Activated naive CD8-positive, alpha-beta T cell treated with anti-CD3 and anti-CD28 coated beads, Interleukin-2, amount 50 U/mL, for 24 hours (primary cell): ENCODE measurements around the gene ACCSL.

Experiments used
- ATAC-seq: fragments of 150-1000 bp; cut with Tn5 transposase; one replicate; pipeline ENCODE4 v1.10.0; 2021
- DNase-seq: peaks from one replicate; pipeline ENCODE4 v3.0.0; 2021
- H3K27ac Mint-ChIP-seq: one replicate; pipeline ENCODE4 v1.8.0; 2021; ENCODE audit warnings: mild to moderate bottlenecking, mixed read lengths
- H3K27me3 Mint-ChIP-seq: one replicate; pipeline ENCODE4 v1.8.0; 2021; ENCODE audit warnings: mixed read lengths
- H3K36me3 Mint-ChIP-seq: one replicate; pipeline ENCODE4 v1.8.0; 2021; ENCODE audit warnings: low read depth, mixed read lengths
- H3K4me1 Mint-ChIP-seq: one replicate; pipeline ENCODE4 v1.8.0; 2021; ENCODE audit warnings: mixed read lengths
- H3K4me3 Mint-ChIP-seq: one replicate; pipeline ENCODE4 v1.8.0; 2021; ENCODE audit warnings: mild to moderate bottlenecking, moderate library complexity, mixed read lengths
- H3K9me3 Mint-ChIP-seq: one replicate; pipeline ENCODE4 v1.8.0; 2021; ENCODE audit warnings: mixed read lengths

The ACCSL gene

DNA sequence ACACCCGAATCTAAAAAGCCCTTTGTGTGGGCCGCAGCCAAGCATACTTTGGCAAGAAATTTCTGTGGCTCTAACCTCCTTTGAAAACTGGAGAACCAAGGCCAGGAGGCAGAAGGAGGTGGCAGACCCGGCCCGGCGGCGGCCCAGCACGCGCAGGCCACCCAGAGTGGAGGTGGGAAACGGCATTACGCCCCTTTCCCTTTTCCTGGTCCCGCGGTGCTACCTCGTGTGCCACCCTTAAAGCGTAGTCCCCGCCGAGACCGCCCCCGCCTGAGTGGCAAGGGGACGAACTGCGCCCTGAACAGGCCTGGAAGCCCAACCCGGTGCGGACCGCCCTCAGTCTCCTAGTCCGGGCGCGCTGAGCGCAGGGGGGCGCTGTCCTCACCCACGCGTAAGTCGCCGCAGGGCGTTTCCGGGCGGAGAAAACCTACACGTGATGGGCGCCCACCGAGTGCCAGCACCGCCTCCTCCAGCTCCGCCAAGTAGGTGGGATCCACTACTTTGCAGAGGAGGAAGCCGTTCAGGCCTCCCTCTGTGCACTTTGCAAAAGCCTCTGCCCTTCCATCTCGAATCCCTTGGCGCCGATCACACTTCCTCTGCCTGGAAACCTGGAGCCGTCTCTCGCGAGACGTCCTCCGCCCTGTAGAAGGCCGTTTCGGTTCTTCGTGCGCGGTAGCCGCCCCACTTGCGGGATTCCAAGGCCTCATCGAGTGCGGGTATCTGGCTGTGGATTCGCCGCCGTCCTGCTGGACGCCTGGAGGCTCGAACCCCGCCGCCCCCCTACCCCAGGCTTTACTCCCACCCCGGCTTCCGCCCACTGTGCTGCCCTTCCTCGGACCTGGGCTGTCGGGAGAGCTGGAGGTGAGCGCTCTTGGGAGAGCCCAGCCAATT, 18.3 kb downstream of the ACCSL start, which contains the start of gene ACCS:
TSS of gene ACCS (plus strand) at position 430 of the 891 bp plus-strand sequence. CDS start 1,358 bp downstream, outside the sequence.
- no peaks in the 10 kb centered on the region for H3K9me3 Mint-ChIP-seq
- peaks cover 24% of the 10 kb centered on the region for H3K4me1 Mint-ChIP-seq
- peak within 1 kb of the TSS; percentile 87 for H3K27ac Mint-ChIP-seq
- peak within 1 kb of the TSS; percentile 81 for H3K4me3 Mint-ChIP-seq
- ATAC-seq: peak; percentile 96
- H3K27me3 Mint-ChIP-seq: no peaks in the 10 kb centered on the region
- peak; percentile 88 for DNase-seq
- H3K36me3 Mint-ChIP-seq: no peaks in the 10 kb centered on the region

GRCh38 chr11:44066732-44067141, 19.0 kb downstream of the ACCSL start:
- no peak for ATAC-seq
- Mint-ChIP-seq H3K9me3 (no peaks in the 10 kb centered on the region), H3K36me3 (no peaks in the 10 kb centered on the region), H3K27me3 (no peaks in the 10 kb centered on the region), H3K27ac (peak overlapping the region; percentile 87), H3K4me3 (peak overlapping the region; percentile 81), H3K4me1 (peaks cover 24% of the 10 kb centered on the region)
- DNase-seq: no peak

GRCh38 chr11:44067266-44067665, 19.5 kb downstream of the ACCSL start:
- Mint-ChIP-seq H3K27ac (no peak overlapping the region), H3K27me3 (no peaks in the 10 kb centered on the region), H3K9me3 (no peaks in the 10 kb centered on the region), H3K36me3 (no peaks in the 10 kb centered on the region), H3K4me1 (peaks cover 24% of the 10 kb centered on the region), H3K4me3 (peak overlapping the region; percentile 81)
- no peak for DNase-seq
- no peak for ATAC-seq

DNA sequence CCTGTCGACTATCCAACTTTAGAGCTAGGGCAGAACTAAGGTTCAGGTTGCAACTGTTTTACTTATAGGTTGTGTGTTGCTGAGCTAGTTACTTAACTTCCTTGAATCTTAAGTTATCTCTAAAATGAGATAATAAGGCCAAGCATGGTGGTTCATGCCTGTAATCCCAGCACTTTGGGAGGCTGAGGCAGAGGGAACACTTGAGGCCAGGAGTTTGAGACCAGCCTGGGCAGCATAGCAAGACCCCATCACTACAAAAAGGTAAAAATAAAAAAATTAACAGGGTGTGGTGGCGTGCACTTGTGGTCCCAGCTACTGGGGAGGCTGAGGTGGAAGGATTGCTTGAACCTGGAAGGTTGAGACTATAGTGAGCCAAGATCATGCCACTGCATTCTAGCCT, 20.4 kb downstream of the ACCSL start:
- Mint-ChIP-seq H3K27me3 (no peaks in the 10 kb centered on the region), H3K27ac (no peak overlapping the region), H3K4me3 (no peak overlapping the region), H3K9me3 (no peaks in the 10 kb centered on the region), H3K36me3 (no peaks in the 10 kb centered on the region), H3K4me1 (peaks cover 24% of the 10 kb centered on the region)
- DNase-seq: no peak
- ATAC-seq: no peak

DNA sequence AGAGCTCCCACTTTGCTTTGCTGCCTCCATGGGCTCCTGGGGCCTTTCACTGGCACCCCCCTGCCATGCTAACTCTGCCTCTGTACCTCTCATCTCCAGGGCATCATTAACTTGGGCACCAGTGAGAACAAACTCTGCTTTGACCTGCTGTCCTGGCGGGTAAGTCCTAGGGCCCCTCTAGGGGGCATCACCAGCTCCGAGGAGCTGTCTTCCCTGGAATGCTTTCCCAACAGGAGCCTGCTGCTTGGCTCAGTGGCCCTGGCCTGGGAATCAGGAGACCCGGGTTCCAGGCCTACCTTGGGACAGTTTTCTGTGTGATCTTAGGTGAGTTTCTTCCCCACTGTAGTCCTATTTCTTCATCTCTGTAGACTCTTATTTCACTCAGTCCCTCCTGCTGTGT, 23.4 kb downstream of the ACCSL start:
- no peaks in the 10 kb centered on the region for H3K36me3 Mint-ChIP-seq
- ATAC-seq: no peak
- no peaks in the 10 kb centered on the region for H3K9me3 Mint-ChIP-seq
- H3K27me3 Mint-ChIP-seq: no peaks in the 10 kb centered on the region
- no peak for DNase-seq
- no peak overlapping the region for H3K27ac Mint-ChIP-seq
- H3K4me1 Mint-ChIP-seq: peaks cover 11% of the 10 kb centered on the region
- H3K4me3 Mint-ChIP-seq: no peak overlapping the region

- DNase-seq (no peak), ATAC-seq (no peak)
- H3K27ac Mint-ChIP-seq: no peak overlapping the region
- peaks cover 4% of the 10 kb centered on the region for H3K36me3 Mint-ChIP-seq
- no peaks in the 10 kb centered on the region for H3K9me3 Mint-ChIP-seq
- H3K4me1 Mint-ChIP-seq: no peaks in the 10 kb centered on the region
- H3K4me3 Mint-ChIP-seq: no peak overlapping the region
- H3K27me3 Mint-ChIP-seq: no peaks in the 10 kb centered on the region
These were observed 25.2 kb downstream of the ACCSL start for GRCh38 chr11:44072757-44073658.

DNA sequence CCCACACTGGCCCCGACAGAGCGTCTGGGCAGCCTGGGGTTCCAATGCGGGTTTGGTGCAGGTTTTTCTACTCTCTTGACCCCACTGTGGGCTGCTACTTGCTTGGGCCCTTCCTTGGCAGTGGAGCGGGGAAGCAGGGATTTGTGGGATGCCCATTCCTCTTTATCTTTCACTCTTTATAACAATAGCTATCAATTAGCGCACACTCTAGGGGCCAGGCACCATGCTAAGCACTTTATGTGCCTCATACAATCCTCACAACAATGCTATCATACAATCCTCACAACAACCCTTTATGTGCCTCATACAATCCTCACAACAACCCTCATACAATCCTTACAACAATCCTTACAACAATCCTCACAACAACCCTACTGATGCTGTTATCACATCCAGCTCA, 31.0 kb downstream of the ACCSL start:
- no peaks in the 10 kb centered on the region for H3K9me3 Mint-ChIP-seq
- no peaks in the 10 kb centered on the region for H3K4me1 Mint-ChIP-seq
- DNase-seq (no peak), ATAC-seq (no peak)
- peaks cover 6% of the 10 kb centered on the region for H3K36me3 Mint-ChIP-seq
- H3K27me3 Mint-ChIP-seq: no peaks in the 10 kb centered on the region
- H3K4me3 Mint-ChIP-seq: no peak overlapping the region
- H3K27ac Mint-ChIP-seq: no peak overlapping the region

DNA sequence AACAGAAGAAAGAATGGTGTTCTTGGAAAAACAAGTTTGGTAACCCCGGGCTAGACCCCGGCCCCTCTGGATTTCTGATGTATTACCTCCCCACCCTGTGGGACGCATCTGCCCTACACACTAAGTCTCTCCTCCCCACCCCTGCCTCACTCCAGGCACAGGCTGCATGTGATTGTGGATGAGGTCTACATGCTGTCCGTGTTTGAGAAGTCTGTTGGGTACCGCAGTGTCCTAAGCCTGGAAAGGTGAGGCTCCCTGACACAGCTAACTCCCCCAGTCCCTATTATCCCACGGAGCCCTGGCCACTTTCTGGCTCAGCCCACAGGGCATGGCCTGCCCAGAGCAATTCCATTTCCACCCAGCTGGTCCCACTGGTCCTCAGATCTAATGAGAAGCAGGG, 31.6 kb downstream of the ACCSL start:
- H3K27me3 Mint-ChIP-seq: no peaks in the 10 kb centered on the region
- ATAC-seq: no peak
- H3K36me3 Mint-ChIP-seq: peaks cover 11% of the 10 kb centered on the region
- no peaks in the 10 kb centered on the region for H3K4me1 Mint-ChIP-seq
- H3K27ac Mint-ChIP-seq: no peak overlapping the region
- no peaks in the 10 kb centered on the region for H3K9me3 Mint-ChIP-seq
- DNase-seq: no peak
- H3K4me3 Mint-ChIP-seq: no peak overlapping the region

- ATAC-seq (no peak), DNase-seq (no peak)
- no peaks in the 10 kb centered on the region for H3K4me1 Mint-ChIP-seq
- peaks cover 5% of the 10 kb centered on the region for H3K9me3 Mint-ChIP-seq
- no peaks in the 10 kb centered on the region for H3K27me3 Mint-ChIP-seq
- H3K36me3 Mint-ChIP-seq: peaks cover 11% of the 10 kb centered on the region
- no peak overlapping the region for H3K4me3 Mint-ChIP-seq
- no peak overlapping the region for H3K27ac Mint-ChIP-seq
These were observed 33.2 kb downstream of the ACCSL start for GRCh38 chr11:44080951-44081350.

DNA sequence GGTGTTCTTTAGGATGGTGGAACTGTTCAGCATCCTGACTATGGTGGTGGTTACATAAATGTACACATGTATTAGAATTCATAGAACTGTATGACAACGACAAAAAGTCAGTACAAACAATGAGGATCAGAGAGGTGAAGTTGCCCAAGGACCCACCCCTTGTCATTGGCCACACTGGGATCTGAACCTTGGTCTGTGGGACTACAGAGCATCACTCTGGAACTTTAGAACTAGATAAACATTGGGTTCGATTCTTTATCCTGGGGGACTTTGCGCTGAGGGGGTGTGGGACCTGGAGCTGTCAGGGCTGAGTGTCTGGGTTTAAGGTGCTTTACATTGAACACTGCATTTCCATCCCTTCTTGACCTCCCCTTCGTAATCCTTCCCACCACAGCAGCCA, 34.9 kb downstream of the ACCSL start:
- Mint-ChIP-seq H3K4me1 (no peaks in the 10 kb centered on the region), H3K27ac (no peak overlapping the region), H3K4me3 (no peak overlapping the region), H3K27me3 (no peaks in the 10 kb centered on the region), H3K36me3 (peaks cover 10% of the 10 kb centered on the region), H3K9me3 (peaks cover 5% of the 10 kb centered on the region)
- no peak for ATAC-seq
- no peak for DNase-seq

DNA sequence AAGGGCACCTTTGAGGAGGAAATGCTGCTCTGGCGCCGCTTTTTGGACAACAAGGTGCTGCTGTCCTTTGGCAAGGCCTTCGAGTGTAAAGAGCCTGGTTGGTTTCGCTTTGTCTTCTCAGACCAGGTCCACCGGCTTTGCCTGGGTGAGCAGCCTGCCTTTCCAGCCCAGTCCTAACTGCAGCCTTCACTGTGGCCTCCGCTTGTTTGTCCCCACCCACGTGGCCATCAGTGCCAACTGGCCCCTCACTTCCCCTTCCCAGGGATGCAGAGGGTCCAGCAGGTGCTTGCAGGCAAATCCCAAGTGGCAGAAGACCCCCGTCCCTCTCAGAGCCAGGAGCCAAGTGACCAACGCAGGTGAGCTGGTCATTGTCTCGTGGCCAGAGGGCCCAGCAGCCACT, 35.7 kb downstream of the ACCSL start:
- Mint-ChIP-seq H3K4me3 (no peak overlapping the region), H3K9me3 (peaks cover 5% of the 10 kb centered on the region), H3K4me1 (no peaks in the 10 kb centered on the region), H3K36me3 (peaks cover 12% of the 10 kb centered on the region), H3K27me3 (no peaks in the 10 kb centered on the region), H3K27ac (no peak overlapping the region)
- no peak for ATAC-seq
- no peak for DNase-seq

DNA sequence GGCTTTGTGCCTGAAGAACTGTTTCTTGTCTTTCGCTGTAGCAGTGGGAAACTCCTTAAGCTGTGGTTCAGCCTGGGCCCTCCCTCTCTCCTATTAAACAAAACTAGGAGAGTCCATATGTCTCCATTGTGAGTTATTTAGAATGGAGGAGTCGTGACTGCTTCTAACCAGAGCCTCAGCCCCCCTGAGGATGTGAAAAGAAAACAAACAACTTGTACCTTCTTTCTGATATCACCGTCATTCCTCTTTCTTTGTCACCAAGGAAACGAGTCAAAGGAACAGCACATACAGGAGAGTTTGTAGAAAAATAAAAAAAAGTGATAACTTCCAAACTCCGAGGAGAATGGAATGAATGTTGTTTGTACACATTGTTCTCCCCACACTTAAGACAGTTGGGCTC, 36.1 kb downstream of the ACCSL start:
- Mint-ChIP-seq H3K4me3 (no peak overlapping the region), H3K36me3 (peaks cover 13% of the 10 kb centered on the region), H3K4me1 (no peaks in the 10 kb centered on the region), H3K9me3 (peaks cover 5% of the 10 kb centered on the region), H3K27ac (no peak overlapping the region), H3K27me3 (no peaks in the 10 kb centered on the region)
- ATAC-seq (no peak), DNase-seq (no peak)

- H3K4me3 Mint-ChIP-seq: no peak overlapping the region
- H3K36me3 Mint-ChIP-seq: peaks cover 13% of the 10 kb centered on the region
- peaks cover 5% of the 10 kb centered on the region for H3K9me3 Mint-ChIP-seq
These were observed 37.5 kb downstream of the ACCSL start for GRCh38 chr11:44085330-44085729.

DNA sequence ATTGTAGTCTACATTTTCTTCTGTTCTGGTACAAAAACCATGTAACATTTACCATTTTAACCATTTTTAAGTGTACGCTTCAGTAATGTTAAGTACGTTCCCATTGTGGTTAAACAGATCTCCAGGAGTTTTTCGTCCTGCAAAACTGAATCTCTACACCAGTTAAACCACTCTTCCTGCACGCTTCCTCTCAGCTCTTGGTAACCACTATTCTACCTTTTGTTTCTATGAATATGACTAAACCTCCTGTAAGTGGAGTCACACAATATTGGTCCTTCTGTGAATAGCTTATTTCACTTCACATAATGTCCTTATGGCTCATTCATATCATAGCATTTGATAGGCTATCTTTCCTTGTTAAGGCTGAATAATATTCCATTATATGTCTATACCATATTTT, 40.6 kb downstream of the ACCSL start:
- DNase-seq: no peak
- Mint-ChIP-seq H3K27me3 (no peaks in the 10 kb centered on the region), H3K4me1 (no peaks in the 10 kb centered on the region), H3K9me3 (peaks cover 5% of the 10 kb centered on the region), H3K27ac (no peak overlapping the region), H3K4me3 (no peak overlapping the region), H3K36me3 (peaks cover 11% of the 10 kb centered on the region)
- no peak for ATAC-seq

More at GRCh38 chr11:44085330-44085729, 37.5 kb downstream of the ACCSL start:
- no peak for ATAC-seq
- Mint-ChIP-seq H3K4me1 (no peaks in the 10 kb centered on the region), H3K27ac (no peak overlapping the region), H3K27me3 (no peaks in the 10 kb centered on the region)
- no peak for DNase-seq

GRCh38 chr11:44088871-44089270, 41.1 kb downstream of the ACCSL start:
- no peak for DNase-seq
- Mint-ChIP-seq H3K27ac (no peak overlapping the region), H3K4me3 (no peak overlapping the region), H3K27me3 (no peaks in the 10 kb centered on the region), H3K36me3 (peaks cover 11% of the 10 kb centered on the region), H3K9me3 (peaks cover 5% of the 10 kb centered on the region), H3K4me1 (no peaks in the 10 kb centered on the region)
- no peak for ATAC-seq
